Astrocyte (in vitro differentiated cells and primary cell): Measurements from ENCODE around the gene USP31.
"Not testable (repeated sequence)": the region's sequence is repeated elsewhere in the genome, so short reads cannot be mapped to it uniquely, and the experiment has no call there.

Source experiments
- CTCF ChIP-seq: IDR thresholded peaks from 2 replicates; pipeline ENCODE4 v1.5.1; 2011; ENCODE audit warnings: low read depth, mild to moderate bottlenecking, inconsistent platforms, low read length, moderate library complexity; ENCODE audit not compliant: insufficient read depth
- EZH2 ChIP-seq: IDR thresholded peaks from 2 replicates; pipeline ENCODE4 v1.6.1; 2012; ENCODE audit warnings: mild to moderate bottlenecking, low read length, inconsistent platforms; ENCODE audit not compliant: insufficient read depth

GRCh38 chr16:23144393-23144792 lies 4.9 kb downstream of the USP31 start:
- not testable (repeated sequence) for TF ChIP-seq CTCF, EZH2
